HG03457 (cell line): Measurements from ENCODE around the gene PSME4.

Source experiments
- ATAC-seq: cut with Tn5 transposase; IDR thresholded peaks from one replicate; pipeline ENCODE4 v1.9.1; 2021; ENCODE audit warnings: moderate number of reproducible peaks; ENCODE audit not compliant: unreplicated experiment

Gene PSME4

DNA sequence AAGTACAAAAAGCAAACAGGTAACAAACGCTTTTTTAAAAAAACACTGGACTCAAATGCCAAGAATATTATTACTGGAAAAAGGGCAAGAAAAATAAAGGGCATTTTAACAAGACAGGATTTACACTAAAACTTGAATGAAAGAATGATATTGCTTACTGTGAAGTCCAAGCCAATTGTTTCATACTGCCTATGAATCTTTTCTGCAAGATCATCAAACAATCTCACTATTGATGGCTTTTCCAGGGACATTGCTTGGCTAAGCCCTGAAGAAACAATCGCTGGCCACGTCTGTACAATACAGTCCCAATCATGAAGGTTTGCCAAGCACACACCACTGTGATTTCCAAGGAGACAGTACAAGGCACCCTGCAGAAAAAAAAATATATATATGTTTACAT lies 69.6 kb downstream of the PSME4 start:
- no peak for ATAC-seq

DNA sequence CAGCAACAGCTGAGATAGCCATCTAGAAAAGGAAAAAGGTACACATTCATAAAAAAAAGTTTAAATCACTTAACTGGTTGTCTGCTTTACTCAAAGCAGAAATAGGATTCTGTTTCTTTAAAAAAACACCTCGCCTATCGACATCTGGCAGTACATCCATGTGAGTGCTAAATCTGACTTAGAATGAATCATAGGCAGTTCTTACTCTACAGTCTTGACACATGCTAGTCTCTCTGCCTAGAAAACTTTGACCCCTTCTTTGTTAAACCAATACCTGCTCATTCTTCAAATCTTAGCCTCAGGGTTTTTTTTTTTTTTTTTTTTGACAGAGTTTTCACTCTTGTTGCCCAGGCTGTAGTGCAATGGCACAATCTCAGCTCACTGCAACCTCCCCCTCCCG lies 73.9 kb downstream of the PSME4 start:
- no peak for ATAC-seq

DNA sequence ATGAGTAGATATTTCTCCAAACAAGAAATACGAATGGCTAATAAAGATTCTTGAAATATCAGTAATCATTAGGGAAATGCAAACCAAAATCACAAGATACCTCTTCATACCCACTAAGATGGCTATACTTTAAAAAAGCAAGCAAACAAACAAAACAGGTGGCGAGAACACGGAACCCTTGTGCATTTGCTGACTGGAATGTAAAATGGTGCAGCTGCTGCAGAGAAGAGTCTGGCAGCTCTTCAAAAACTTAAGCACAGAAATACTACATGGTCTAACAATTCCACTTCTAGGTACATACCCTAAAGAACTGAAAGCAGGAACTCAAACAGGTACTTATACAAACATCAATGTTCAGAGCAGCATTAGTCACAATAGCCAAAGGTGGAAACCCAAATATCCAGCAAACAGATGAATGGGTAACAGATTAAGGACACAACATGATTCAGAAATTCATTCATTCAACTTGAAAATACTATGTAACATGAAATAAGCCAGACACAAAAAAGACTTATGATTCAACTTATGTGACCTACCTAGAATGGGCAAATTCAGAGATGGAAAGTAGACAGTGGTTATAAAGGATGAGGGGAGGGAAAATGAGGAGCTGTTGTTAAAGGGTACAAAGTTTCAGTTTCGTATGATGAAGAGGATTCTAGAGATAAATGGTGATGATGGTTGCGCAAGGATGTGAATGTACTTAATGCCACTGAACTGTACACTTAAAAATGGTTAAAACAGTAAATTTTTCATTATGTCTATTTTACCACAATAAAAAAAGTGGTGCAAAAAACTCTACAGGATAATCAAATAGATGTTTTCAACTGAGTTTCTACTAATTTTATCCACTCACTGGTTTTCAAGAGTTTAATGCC lies 84.2 kb downstream of the PSME4 start:
- no peak for ATAC-seq

DNA sequence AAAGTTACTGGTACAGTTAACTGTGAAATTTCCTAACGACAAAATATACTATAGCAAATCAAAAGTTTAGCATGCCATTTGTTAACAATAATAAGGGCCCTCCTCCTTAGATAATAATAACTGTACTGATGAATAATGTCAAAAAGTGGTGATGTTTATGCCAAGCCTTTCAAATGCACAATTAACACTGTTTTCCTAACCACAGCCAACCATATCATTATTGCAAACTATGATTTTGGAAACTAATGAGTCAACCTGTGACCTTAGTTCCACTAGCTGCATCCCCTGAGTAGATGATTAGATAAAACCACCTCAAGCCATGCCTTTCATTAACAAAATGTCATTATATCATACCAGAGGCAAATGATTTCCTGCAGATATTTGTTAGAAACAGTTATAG lies 85.9 kb downstream of the PSME4 start:
- ATAC-seq, result no peak

DNA sequence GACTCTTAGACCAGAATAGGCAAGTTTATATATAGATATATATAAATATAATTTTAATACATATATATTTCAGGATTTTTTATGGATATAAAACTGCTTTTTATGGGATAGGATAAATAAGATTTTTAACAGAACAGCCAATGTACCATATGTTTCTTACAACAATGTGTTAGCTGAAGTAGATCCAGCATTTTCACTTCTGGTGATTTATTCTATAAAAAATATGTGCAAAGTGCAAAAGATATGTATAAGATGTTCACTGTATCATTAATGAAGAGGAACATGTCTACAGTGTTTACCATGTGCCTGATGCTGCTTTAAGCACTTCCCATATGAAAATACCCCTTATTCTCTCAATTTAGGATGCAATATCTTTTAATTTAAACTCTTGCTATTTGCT lies 88.8 kb downstream of the PSME4 start:
- no peak for ATAC-seq

DNA sequence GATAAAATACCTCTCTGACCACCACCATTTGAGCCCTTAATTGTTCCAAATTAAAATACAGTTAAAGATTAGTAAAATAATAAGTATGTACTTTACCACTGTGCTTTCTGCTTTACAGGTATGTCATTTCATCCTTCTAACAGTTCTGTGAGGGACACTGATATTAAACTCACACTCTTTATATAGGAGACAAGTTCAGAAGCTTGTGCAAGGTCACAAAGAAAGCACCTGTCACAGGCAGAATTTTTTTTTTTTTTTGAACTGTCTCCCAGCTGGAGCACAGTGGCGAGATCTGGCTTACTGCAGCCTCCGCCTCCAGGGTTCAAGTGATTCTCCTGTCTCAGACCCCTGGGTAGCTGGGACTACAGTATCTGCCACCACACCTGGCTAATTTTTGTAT lies 89.4 kb downstream of the PSME4 start:
- no peak for ATAC-seq

DNA sequence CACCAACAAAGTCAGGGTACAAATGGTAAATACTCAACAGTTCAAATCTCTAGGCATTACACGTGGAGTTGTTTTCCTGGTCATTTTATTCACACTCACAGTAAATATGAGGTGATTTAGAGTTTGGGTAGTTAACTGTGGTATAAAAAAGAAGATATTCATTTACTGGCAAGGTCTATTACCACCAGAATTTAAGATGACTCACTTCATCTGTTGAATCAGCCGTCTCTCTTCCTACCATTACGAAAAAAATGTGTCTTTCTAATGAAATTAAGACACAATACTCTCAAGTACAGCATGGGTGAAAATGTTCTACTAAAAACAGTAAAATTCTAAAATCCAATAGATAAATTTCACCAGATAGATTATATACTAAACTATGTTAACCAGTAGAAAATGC lies 90.0 kb downstream of the PSME4 start:
- no peak for ATAC-seq

DNA sequence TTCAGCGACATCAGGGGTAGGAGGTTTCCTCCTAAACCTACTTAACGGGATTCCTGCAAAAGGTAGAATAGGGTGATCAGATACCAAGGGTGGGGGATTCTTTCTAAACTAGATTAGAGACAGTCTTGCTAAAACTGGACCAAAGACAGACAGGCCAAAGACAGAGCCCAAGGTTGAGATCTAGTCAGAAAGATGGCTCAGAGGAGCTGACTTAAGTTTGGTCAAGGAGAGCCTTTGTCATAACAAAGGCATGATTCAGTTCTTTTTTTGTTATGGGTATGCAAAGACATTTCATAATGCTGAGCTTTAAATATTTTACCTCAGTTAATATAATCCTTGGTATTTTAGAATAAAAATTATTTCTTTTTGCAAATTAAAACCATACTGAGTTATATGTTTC lies 93.2 kb downstream of the PSME4 start:
- ATAC-seq, result no peak

DNA sequence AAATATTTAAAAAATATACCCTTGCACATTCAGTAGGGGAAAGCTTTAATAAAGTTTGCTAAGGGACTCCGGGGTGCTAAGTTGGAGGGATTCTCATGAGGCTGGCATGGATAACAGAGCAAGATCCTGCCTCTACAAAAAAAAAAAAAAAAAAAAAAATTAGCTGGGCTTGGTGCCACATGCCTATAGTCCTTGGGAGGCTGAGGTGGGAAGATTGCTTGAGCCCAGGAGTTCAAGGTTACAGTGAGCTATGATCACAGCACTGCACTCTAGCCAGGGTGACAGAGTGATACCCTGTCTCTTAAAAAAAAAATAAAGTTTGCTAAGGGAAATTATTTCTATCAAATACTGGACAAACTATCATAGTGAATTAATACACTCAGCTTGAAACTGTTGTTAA lies 93.7 kb downstream of the PSME4 start:
- ATAC-seq, result no peak

DNA sequence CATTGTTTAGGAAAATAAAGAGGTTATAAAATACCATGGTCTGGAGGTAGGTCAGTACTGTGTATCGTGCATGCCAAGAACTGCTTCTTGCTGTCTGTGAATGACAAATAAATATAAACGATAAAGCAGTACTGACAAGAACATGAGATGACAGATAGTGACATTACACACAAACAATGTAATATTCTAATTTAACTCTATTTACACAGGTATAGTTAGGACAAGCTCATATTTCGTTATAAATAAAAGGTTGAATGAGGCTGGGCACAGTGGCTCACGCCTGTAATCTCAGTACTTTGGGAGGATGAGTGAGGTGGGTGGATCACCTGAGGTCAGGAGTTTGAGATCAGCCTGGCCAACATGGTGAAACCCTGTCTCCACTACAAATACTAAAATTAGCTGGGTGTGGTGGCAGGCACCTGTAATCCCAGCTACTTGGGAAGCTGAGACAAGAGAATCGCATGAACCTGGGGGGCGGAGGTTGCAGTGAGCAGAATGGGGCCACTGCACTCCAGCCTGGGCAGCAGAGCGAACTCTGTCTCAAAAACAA lies 96.3 kb downstream of the PSME4 start:
- no peak for ATAC-seq

DNA sequence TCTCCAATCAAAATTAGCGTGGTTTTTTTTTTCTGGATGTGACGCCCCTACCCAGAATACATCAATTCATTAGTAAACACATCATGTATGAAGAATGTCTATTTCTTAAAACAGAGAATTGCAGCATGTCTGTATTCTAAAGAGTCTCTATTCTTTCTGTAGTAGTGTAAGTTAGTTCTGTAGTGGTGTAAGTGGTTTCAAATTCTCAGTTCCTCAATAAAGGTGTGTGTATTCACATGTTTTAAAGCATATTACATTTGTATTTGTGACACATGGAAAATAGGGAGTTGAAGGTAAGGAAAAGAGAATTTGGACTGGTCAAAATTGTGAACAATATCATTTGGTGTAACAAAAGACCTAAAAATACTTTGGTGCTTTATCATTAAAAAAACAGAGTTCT lies 103.0 kb downstream of the PSME4 start:
- ATAC-seq, result no peak

DNA sequence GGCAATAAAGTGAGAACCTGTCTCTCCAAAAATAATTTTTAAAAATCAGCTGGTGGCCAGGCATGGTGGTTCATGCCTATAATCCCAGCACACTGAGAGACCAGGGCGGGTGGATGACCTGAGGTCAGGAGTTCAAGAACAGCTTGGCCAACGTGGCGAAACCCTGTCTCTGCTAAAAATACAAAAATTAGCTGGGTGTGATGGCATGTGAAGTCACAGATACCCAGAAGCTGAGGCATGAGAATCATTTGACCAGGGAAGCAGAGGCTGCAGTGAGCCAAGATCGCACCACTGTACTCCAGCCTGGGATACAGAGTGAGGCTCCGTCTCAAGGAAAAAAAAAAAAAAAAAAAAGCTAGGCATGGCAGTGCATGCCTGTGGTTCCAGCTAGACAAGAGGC lies 103.6 kb downstream of the PSME4 start:
- ATAC-seq, result no peak

DNA sequence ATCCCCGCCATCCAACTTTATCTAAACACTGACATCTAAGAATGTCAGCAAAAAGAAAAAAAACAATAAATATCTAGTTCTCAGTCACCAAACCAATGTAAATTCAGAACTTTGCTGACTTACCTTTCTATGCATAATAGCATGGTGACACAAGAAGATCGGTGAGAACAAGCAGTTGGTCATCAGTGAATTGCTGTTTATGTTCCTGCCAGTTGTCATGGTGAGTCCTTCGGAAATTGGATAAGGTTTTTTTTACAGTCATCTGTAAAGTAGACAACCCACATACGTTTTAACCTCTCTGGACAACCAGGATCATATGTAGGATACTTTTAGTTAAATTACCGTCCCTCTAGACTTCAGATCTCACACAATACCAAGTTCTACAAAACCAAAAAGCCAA lies 104.8 kb downstream of the PSME4 start:
- ATAC-seq, result no peak

DNA sequence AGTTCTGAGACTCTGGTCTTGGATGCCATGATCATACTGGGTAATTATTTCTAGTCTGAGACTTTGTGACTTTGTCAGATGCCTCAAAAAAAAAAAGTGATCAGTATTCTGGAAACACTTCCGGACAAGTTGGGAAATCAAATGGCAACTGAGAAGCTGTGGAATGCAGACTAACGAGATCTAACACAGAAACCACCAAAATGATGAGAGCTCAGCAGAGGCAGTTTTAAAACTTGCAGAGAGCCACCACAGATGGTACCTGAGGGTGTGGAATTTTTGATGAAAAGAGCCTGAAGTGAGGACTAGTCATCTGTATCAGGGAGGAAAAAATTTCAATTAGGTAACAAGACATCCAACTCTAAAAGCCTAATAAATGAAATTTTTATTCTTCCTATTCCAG lies 105.5 kb downstream of the PSME4 start:
- ATAC-seq, result no peak

DNA sequence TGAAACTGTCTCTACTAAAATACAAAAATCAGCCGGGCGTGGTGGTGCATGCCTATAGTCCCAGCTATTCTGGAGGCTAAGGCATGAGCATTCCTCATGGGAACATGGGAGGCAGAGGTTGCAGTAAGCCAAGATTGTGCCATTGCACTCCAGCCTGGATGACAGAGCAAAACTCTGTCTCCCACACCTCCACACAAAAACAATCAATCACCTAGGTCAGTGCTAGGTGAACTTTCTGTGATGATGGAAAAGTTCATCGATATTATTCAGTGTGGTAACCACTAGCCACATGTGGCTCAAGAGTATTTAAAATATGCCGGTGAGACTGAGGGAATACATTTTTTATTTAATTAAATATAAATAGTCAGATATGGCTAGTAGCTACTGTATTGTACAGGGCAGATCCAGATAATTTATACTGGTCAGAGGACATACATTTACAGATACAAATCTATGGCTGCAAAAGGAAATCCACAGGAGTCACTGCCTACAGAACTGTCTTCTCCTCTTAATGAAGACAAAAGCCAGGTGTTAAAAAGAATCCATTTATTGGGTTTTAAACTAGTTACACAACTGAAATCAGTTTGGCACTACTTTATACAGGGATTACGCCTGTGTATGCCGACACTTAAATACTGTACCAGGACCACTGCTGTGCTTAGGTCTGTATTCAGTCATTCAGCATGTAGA lies 107.1 kb downstream of the PSME4 start:
- no peak for ATAC-seq

DNA sequence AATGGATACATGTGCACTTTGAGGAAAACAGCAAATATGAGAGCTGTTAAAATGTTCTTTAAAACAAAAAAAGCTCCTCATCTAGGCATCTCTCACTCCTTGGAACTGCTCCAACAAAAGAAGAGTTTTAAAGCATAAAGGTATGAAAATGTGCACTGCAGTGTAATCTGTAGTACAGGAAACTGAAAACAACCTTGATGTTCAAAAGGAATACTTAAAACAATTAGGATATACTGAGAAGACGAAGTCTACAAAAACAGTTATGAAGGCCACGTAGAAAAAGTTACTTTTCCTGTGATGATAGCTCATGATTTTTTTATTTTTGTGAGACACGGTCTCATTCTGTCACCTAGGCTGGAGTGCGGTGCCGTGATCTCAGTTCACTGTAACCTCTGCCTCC lies 109.0 kb downstream of the PSME4 start:
- ATAC-seq, result no peak

DNA sequence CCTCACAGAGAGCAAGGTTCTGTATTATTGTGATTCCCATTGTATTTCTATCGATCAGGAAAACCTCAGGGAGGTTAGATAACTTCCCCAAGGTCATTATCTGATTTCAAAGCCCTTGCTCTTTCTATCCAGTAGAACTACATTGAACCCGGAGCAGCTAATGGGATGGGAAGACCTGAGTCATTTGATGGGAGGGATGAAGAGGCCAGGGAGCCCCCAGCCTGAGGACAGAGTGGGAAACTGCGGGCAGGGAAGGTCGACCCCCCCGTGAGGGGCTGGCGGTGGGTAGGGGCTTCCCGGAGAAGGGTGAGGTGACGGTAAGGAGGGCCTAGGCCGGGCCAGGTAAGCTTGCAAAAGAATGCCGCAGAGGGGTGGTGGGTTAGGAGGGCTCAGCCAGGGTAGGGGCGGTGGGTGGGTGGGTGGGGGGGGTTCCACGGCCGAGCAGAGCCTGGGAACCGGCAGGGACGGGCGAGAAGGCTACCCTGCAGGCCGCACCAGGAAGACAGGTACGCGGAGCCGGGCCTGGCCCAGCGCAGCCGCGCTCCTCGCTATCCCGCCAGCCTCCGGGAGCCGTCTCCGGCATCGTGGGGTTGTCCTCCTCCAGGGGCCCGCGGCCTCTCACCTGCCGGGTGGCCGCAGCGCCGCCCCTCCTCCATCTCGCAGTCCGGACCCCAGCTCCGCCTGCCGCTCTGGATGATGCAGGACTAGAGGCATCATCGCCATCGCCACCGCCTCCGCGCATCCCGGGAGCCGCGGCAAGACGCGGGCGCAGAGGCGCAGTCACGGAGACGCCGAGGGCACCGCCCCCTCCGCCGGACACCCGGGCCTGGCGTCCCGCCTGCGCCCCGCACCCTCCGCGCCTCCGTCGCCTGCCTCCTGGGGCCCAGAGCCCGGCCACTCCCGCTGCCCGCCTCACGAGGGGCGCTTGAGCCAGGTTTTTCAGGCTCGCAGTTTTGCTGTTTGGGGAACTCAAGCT lies 111.3 kb downstream of the PSME4 start, which contains the start of gene GPR75:
TSS of gene GPR75 (minus strand) at position 762 of the 976 bp plus-strand sequence. CDS start 5,211 bp downstream, outside the sequence.
- no peak for ATAC-seq

DNA sequence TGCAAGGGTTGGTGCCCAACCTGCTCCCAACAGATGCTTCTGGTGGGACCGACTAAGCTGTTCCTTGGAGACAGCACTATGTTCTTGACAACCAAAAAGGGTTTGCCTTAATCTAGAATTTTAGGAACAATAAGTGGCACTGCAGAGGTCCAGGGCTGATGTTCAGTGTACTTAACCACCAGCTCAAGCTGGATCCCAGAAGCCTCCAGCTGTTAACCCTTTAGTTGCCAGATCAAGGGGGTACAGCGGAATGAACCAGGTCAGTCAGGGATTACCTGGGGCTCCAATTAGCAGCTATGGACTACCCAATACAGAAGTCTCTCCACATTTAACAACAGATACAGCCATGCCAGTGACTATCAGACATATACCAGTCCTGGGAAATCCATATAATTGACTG lies 114.5 kb downstream of the PSME4 start:
- no peak for ATAC-seq

DNA sequence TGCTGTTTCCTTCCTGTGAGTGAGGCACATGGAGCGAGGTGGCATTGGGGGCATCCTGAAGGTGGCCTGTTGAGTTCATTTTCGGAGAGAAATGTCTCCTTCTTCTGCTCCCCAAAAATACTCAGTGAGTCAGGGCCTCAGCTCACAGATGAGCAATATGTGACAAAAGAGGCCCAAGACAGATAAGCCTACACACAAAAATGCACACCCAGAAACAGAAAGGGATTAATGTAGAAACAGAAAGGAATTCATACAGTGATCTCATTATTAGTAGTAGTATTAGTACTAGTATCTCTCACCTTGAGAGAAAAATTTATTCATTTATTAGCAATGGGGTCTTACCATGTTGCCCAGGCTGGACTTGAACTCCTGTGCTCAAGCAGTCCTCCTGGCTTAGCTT lies 116.1 kb downstream of the PSME4 start:
- no peak for ATAC-seq

DNA sequence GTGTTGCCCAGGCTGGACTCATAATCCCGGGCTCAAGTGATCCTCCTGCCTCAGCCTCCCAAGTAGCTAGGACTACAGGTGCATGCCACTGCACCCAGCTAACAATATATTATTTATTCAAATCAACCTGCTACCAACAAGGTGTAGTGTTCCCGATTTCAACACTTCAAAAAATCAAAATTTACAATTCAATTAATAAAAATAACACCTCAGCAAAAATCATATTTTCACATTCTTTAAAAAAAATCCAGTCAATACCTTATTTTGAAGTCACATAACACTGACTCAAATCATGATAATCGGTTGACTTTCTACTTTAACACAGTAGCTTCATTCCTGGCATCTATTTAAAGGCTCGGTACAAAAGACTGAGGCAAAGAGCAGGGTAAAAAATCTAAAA lies 118.3 kb downstream of the PSME4 start:
- ATAC-seq, result no peak
